Loucy (cell line): ENCODE results near the gene LMNTD2.

Source experiments
- H2AFZ ChIP-seq: fragments of 200-600 bp; sonication (generic); 2 replicates; pipeline ENCODE4 v1.6.0; 2016; ENCODE audit warnings: antibody characterized with exemption, mild to moderate bottlenecking, low read length, moderate library complexity
- H3F3A ChIP-seq: fragments of 200-600 bp; 2 replicates; pipeline ENCODE4 v1.6.0; 2016; ENCODE audit warnings: antibody characterized with exemption, low read depth, mild to moderate bottlenecking
- H3K27me3 ChIP-seq: fragments of 200-600 bp; sonication (generic); 2 replicates; pipeline ENCODE4 v1.6.1; 2014; ENCODE audit warnings: low read length, mild to moderate bottlenecking; ENCODE audit not compliant: insufficient read depth, poor library complexity, severe bottlenecking
- H3K36me3 ChIP-seq: fragments of 200-600 bp; sonication (generic); 2 replicates; pipeline ENCODE4 v1.6.1; 2016; ENCODE audit warnings: low read length; ENCODE audit not compliant: insufficient read depth
- H3K4me1 ChIP-seq: fragments of 200-600 bp; sonication (generic); 2 replicates; pipeline ENCODE4 v1.5.1; 2014; ENCODE audit warnings: low read length, mild to moderate bottlenecking; ENCODE audit not compliant: insufficient read depth, poor library complexity, severe bottlenecking
- H3K4me2 ChIP-seq: fragments of 200-600 bp; sonication (generic); 2 replicates; pipeline ENCODE4 v1.6.0; 2014; ENCODE audit warnings: antibody characterized with exemption, low read length, low read depth, mild to moderate bottlenecking; ENCODE audit not compliant: poor library complexity, severe bottlenecking
- H3K4me3 ChIP-seq: fragments of 200-600 bp; sonication (generic); 2 replicates; pipeline ENCODE4 v1.5.1; 2014; ENCODE audit warnings: low read length, mild to moderate bottlenecking, mixed read lengths; ENCODE audit not compliant: poor library complexity, severe bottlenecking
- H3K79me2 ChIP-seq: fragments of 200-600 bp; sonication (generic); 2 replicates; pipeline ENCODE4 v1.6.1; 2014; ENCODE audit warnings: low read length; ENCODE audit not compliant: insufficient read depth
- H3K9ac ChIP-seq: fragments of 200-600 bp; sonication (generic); 2 replicates; pipeline ENCODE4 v1.6.0; 2014; ENCODE audit warnings: mild to moderate bottlenecking, low read depth, low read length, moderate library complexity; ENCODE audit not compliant: poor library complexity, severe bottlenecking
- H3K9me2 ChIP-seq: fragments of 200-600 bp; sonication (generic); replicated peaks from 2 replicates; pipeline ENCODE4 v1.6.1; 2016; ENCODE audit warnings: low read depth, low read length, mixed read lengths
- H3K9me3 ChIP-seq: fragments of 200-600 bp; sonication (generic); 2 replicates; pipeline ENCODE4 v1.6.1; 2014; ENCODE audit warnings: mild to moderate bottlenecking, antibody characterized with exemption, low read length, low read depth; ENCODE audit not compliant: insufficient read depth
- H4K20me1 ChIP-seq: fragments of 200-600 bp; sonication (generic); 2 replicates; pipeline ENCODE4 v1.6.0; 2014; ENCODE audit warnings: antibody characterized with exemption, low read length, mild to moderate bottlenecking; ENCODE audit not compliant: insufficient read depth, poor library complexity, severe bottlenecking
- CTCF ChIP-seq: fragments of 200-600 bp; sonication (generic); conservative IDR thresholded peaks from 2 replicates; pipeline ENCODE4 v1.5.1; 2014; ENCODE audit warnings: mild to moderate bottlenecking, antibody characterized with exemption, low read length
- EZH2phosphoT487 ChIP-seq: fragments of 200-600 bp; IDR thresholded peaks from 2 replicates; pipeline ENCODE4 v1.6.1; 2018; ENCODE audit warnings: antibody characterized with exemption, mild to moderate bottlenecking, moderate library complexity, borderline replicate concordance

Gene LMNTD2

GRCh38 chr11:544817-545166 is 15.7 kb downstream of the LMNTD2 start:
- Histone ChIP-seq H3K9me3 (no peaks in the 10 kb centered on the region), H3K4me1 (no peaks in the 10 kb centered on the region), H3K27me3 (no peaks in the 10 kb centered on the region), H2AFZ (no peak overlapping the region), H4K20me1 (no peaks in the 10 kb centered on the region), H3K4me3 (no peak overlapping the region), H3F3A (no peaks in the 10 kb centered on the region), H3K9me2 (no peaks in the 10 kb centered on the region), H3K9ac (no peak overlapping the region), H3K4me2 (no peak overlapping the region), H3K79me2 (no peaks in the 10 kb centered on the region), H3K36me3 (no peaks in the 10 kb centered on the region)
- TF ChIP-seq CTCF (no peak), EZH2phosphoT487 (no peak)

DNA sequence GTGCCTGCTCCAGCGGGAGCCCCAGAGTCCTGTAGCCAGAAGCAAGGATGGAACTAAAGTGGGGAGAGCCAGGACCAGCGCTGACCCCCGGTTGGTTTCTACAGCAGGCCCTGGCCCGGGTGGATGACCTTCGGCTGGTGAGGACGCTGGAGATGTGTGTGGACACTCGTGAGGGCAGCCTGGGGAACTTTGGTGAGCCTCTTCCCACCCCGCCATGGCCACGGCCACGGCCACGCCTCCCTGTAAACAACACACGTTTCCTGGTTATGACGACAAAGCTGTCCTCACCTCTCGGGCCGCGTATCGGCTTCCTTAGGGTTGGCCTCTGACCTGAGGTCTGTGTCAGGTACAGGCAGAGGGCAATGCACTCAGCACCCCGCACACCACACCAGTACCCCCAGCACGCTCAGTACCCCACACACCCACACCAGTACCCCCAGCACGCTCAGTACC is 19.1 kb downstream of the LMNTD2 start:
- H3K9me2 ChIP-seq, result no peaks in the 10 kb centered on the region
- H3K79me2 ChIP-seq, result no peaks in the 10 kb centered on the region
- H3F3A ChIP-seq, result no peaks in the 10 kb centered on the region
- H3K9ac ChIP-seq, result no peak overlapping the region
- H2AFZ ChIP-seq, result no peak overlapping the region
- H3K4me1 ChIP-seq, result no peaks in the 10 kb centered on the region
- no peaks in the 10 kb centered on the region for H3K9me3 ChIP-seq
- H3K4me3 ChIP-seq, result no peak overlapping the region
- no peak overlapping the region for H3K4me2 ChIP-seq
- TF ChIP-seq EZH2phosphoT487 (no peak), CTCF (no peak)
- H4K20me1 ChIP-seq, result no peaks in the 10 kb centered on the region
- no peaks in the 10 kb centered on the region for H3K27me3 ChIP-seq
- H3K36me3 ChIP-seq, result no peaks in the 10 kb centered on the region

DNA sequence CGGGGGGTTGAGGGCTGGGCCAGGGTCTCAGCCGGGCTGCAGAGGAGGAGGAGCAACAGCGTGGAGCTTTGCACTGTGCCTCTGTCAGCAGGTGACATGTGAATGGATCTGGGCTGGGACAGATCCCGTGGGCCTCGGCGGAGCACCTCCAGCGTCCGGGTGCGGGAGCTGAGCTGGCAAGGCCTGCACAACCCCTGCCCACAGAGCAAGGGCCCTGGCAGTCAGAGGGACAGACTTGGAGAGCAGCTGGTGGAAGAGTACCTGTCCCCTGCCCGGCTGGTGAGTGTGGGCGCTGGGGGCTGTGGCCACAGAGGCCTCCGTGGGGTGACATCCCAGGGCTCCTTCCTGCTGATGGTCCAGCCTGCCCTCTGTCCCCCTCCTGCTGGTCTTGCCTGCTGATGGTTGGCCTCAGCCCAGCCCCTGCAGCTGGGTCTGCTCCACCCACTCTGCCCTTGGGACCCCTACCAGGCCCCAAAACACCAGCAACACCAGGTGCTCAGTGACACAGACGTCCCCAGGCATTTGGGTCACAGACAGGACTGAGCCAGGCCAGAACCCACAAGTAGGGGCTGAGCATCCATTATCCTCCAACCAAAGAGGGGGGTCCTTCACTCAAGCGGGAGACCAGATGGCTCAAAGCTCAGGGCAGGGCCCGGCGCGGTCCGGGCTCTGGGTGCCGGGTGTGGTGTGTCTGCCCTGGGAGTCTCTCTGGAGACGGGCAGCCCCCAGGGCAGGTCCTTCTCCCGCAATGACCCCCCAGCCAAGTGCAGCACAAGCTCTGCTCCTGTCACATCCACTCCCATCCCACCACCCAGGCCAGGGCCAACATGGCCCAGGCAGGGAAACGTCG is 19.7 kb downstream of the LMNTD2 start:
- Histone ChIP-seq H3K4me2 (no peak overlapping the region), H3K4me1 (peaks cover 4% of the 10 kb centered on the region), H3K9me3 (no peaks in the 10 kb centered on the region), H3K27me3 (no peaks in the 10 kb centered on the region), H3K36me3 (no peaks in the 10 kb centered on the region), H3F3A (no peaks in the 10 kb centered on the region), H3K9me2 (no peaks in the 10 kb centered on the region), H4K20me1 (no peaks in the 10 kb centered on the region), H3K79me2 (no peaks in the 10 kb centered on the region), H3K4me3 (no peak overlapping the region), H3K9ac (no peak overlapping the region), H2AFZ (no peak overlapping the region)
- TF ChIP-seq EZH2phosphoT487 (no peak), CTCF (no peak)
